Neuron (in vitro differentiated cells): Measurements from ENCODE around the gene SERPINB7.
"Not testable (repeated sequence)": the region's sequence is repeated elsewhere in the genome, so short reads cannot be mapped to it uniquely, and the experiment has no call there.

Source experiments
- H2AFZ ChIP-seq: one replicate; pipeline ENCODE4 v1.6.1; 2013; ENCODE audit warnings: low read depth, mild to moderate bottlenecking, inconsistent platforms, low read length, moderate library complexity
- H3K27me3 ChIP-seq: one replicate; pipeline ENCODE4 v1.6.1; 2013; ENCODE audit warnings: low read length; ENCODE audit not compliant: insufficient read depth
- H3K36me3 ChIP-seq: one replicate; pipeline ENCODE4 v1.6.1; 2013; ENCODE audit warnings: low read length; ENCODE audit not compliant: insufficient read depth
- H3K4me1 ChIP-seq: one replicate; pipeline ENCODE4 v1.6.1; 2013; ENCODE audit warnings: low read length; ENCODE audit not compliant: insufficient read depth
- H3K4me3 ChIP-seq: 2 replicates; pipeline ENCODE4 v1.5.1; 2013; ENCODE audit warnings: mild to moderate bottlenecking, low read length, moderate library complexity
- H3K9me3 ChIP-seq: one replicate; pipeline ENCODE4 v1.6.1; 2013; ENCODE audit warnings: low read length

Gene SERPINB7

GRCh38 chr18:63775166-63775730 lies at the start of gene SERPINB7:
SERPINB7 (plus strand) TSS chr18:63775418; CDS start chr18:63782373, 6,955 bp downstream.
- Histone ChIP-seq H3K27me3 (no peaks in the 10 kb centered on the region), H2AFZ (no peak within 1 kb of the TSS), H3K9me3 (no peaks in the 10 kb centered on the region), H3K36me3 (no peaks in the 10 kb centered on the region), H3K4me1 (no peaks in the 10 kb centered on the region), H3K4me3 (no peak within 1 kb of the TSS)

- H3K27me3 ChIP-seq = no peaks in the 10 kb centered on the region
- H3K9me3 ChIP-seq = no peaks in the 10 kb centered on the region
- H3K36me3 ChIP-seq = no peaks in the 10 kb centered on the region
- no peak overlapping the region for H2AFZ ChIP-seq
- H3K4me3 ChIP-seq = no peak overlapping the region
- no peaks in the 10 kb centered on the region for H3K4me1 ChIP-seq
Observed at GRCh38 chr18:63725682-63726480, 49.3 kb upstream of the SERPINB7 start.

- Histone ChIP-seq H3K4me1 (no peaks in the 10 kb centered on the region), H3K4me3 (no peak overlapping the region), H3K27me3 (no peaks in the 10 kb centered on the region), H3K36me3 (no peaks in the 10 kb centered on the region), H3K9me3 (no peaks in the 10 kb centered on the region), H2AFZ (no peak overlapping the region)
Observed at GRCh38 chr18:63730773-63731172, 44.4 kb upstream of the SERPINB7 start.

GRCh38 chr18:63731215-63731614 lies 44.0 kb upstream of the SERPINB7 start:
- no peak overlapping the region for H3K4me3 ChIP-seq
- H2AFZ ChIP-seq = no peak overlapping the region
- H3K27me3 ChIP-seq = no peaks in the 10 kb centered on the region
- H3K4me1 ChIP-seq = no peaks in the 10 kb centered on the region
- no peaks in the 10 kb centered on the region for H3K36me3 ChIP-seq
- no peaks in the 10 kb centered on the region for H3K9me3 ChIP-seq

GRCh38 chr18:63736876-63737275 lies 38.3 kb upstream of the SERPINB7 start:
- Histone ChIP-seq H3K4me1 (no peaks in the 10 kb centered on the region), H2AFZ (no peak overlapping the region), H3K36me3 (no peaks in the 10 kb centered on the region), H3K4me3 (no peak overlapping the region), H3K9me3 (no peaks in the 10 kb centered on the region), H3K27me3 (no peaks in the 10 kb centered on the region)

- Histone ChIP-seq H3K4me1 (no peaks in the 10 kb centered on the region), H3K36me3 (no peaks in the 10 kb centered on the region), H3K4me3 (no peak overlapping the region), H3K9me3 (no peaks in the 10 kb centered on the region), H3K27me3 (no peaks in the 10 kb centered on the region), H2AFZ (no peak overlapping the region)
Observed at GRCh38 chr18:63741769-63742168, 33.4 kb upstream of the SERPINB7 start.

- Histone ChIP-seq H3K4me3 (no peak overlapping the region), H3K27me3 (no peaks in the 10 kb centered on the region), H3K9me3 (no peaks in the 10 kb centered on the region), H3K4me1 (no peaks in the 10 kb centered on the region), H2AFZ (no peak overlapping the region), H3K36me3 (no peaks in the 10 kb centered on the region)
Observed at GRCh38 chr18:63747006-63747405, 28.2 kb upstream of the SERPINB7 start.

GRCh38 chr18:63749489-63749888 lies 25.7 kb upstream of the SERPINB7 start:
- Histone ChIP-seq H2AFZ (no peak overlapping the region), H3K4me1 (no peaks in the 10 kb centered on the region), H3K9me3 (no peaks in the 10 kb centered on the region), H3K27me3 (no peaks in the 10 kb centered on the region), H3K36me3 (no peaks in the 10 kb centered on the region), H3K4me3 (no peak overlapping the region)

GRCh38 chr18:63752636-63753035 lies 22.6 kb upstream of the SERPINB7 start:
- Histone ChIP-seq H3K4me3 (no peak overlapping the region), H3K36me3 (no peaks in the 10 kb centered on the region), H3K27me3 (no peaks in the 10 kb centered on the region), H3K9me3 (no peaks in the 10 kb centered on the region), H2AFZ (no peak overlapping the region), H3K4me1 (no peaks in the 10 kb centered on the region)

- Histone ChIP-seq H3K4me3 (no peak overlapping the region), H3K4me1 (no peaks in the 10 kb centered on the region), H2AFZ (no peak overlapping the region), H3K36me3 (no peaks in the 10 kb centered on the region), H3K9me3 (no peaks in the 10 kb centered on the region), H3K27me3 (no peaks in the 10 kb centered on the region)
Observed at GRCh38 chr18:63753676-63754075, 21.5 kb upstream of the SERPINB7 start.

- H3K36me3 ChIP-seq = no peaks in the 10 kb centered on the region
- H3K27me3 ChIP-seq = no peaks in the 10 kb centered on the region
- no peaks in the 10 kb centered on the region for H3K4me1 ChIP-seq
- H3K9me3 ChIP-seq = no peaks in the 10 kb centered on the region
- no peak overlapping the region for H3K4me3 ChIP-seq
- no peak overlapping the region for H2AFZ ChIP-seq
Observed at GRCh38 chr18:63757541-63757940, 17.7 kb upstream of the SERPINB7 start.

- Histone ChIP-seq H3K36me3 (no peaks in the 10 kb centered on the region), H2AFZ (no peak overlapping the region), H3K4me3 (no peak overlapping the region), H3K9me3 (no peaks in the 10 kb centered on the region), H3K27me3 (no peaks in the 10 kb centered on the region), H3K4me1 (no peaks in the 10 kb centered on the region)
Observed at GRCh38 chr18:63758615-63759240, 16.5 kb upstream of the SERPINB7 start.

- H3K4me1 ChIP-seq, H3K4me3 ChIP-seq, H3K27me3 ChIP-seq, H2AFZ ChIP-seq, H3K9me3 ChIP-seq, H3K36me3 ChIP-seq: not testable (repeated sequence)
Observed at GRCh38 chr18:63759786-63760185, 15.4 kb upstream of the SERPINB7 start.
